ENCODE results near the gene ACTR8. TPM values are rescaled to one million over a fixed set of nuclear protein-coding genes. Genes with fewer than 3 reads are reported as not detected.
A peak's percentile ranks its signal among the peaks of the same experiment; 100 is the strongest.

Gene ACTR8
- total RNA-seq, 1 donor from 2014 or later: 30.5 TPM

DNA sequence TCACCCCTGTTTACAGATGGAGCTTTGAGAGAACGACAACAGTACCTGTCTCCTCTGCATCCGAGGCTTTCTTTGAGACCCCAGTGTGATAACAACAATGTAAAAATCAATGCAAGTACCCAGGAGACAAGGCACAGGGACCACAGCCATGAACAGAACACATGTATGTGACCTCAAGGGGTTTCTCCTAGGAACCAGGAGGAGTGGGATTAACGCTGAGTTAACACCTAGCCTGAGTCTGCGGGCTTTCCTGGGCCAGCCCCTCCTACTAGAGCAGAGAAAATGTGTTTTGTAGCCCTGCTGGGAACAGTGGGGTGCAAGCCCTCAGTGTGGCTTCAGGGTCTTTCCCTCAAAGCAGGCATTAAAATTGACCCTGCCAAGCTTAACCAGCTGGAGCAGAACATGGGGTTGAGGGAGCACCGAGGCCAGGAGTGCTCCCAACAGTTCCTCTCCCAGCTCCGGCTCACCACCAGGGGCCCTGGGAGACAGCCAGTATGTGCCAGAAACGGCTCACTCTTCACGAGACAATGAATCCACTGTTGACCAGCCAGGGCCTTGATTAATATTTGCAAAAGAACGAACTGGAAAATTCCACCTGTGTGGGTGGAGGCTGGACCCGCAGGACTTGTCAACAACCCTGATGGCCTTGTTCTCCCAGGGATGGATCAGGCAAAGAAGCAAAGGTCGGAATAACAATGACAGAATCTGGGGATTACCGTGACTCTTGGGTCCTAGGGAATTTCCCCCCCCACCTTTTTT lies 39.3 kb downstream of the ACTR8 start:
- ATAC-seq (peak; percentile 34), DNase-seq (peak; percentile 60)
- intact Hi-C loops (cut with micrococcal nuclease): no loop called here

DNA sequence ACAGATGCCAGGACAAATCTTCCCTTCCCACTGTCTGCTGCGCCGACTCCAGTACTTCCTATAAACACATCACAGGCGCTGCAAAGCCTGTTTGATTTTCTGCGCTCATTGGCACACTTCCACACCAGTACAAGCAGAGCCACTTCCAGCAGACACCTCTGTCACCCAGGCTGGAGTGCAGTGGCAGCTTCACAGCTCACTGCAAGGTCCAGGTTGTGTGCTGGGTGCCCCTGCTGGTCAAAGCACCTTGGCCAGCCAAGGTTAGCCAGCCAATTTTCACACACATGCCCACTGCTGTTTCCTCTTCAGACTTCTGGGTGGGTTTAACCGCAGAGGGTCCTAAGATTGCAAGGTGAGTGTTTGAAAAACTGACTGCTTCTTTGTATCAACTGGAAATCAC lies 40.7 kb downstream of the ACTR8 start:
- ATAC-seq (no peak), DNase-seq (no peak)
- intact Hi-C loops (cut with micrococcal nuclease): no loop called here

DNA sequence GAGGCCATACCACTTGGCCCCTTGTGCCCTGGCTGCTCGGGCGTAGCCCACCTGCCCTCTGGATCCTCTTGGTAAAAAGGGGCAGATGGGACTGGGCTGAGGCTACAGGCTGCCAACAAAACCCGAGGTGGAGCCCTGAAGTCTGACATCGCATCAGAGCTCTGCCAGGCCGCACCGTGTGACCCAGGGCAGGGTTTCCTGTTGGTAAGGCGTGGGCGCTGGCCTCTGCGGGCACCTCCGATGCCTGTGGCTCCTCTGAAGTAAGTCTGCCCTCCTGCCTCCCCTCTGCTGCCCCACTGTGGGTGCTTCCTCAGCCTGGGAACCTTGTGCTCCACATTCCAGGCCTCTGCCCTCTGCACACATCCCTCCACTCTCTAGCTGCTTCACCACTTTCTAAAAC lies 44.6 kb downstream of the ACTR8 start:
- DNase-seq (no peak), ATAC-seq (no peak)
- intact Hi-C loops (cut with micrococcal nuclease): no loop called here

DNA sequence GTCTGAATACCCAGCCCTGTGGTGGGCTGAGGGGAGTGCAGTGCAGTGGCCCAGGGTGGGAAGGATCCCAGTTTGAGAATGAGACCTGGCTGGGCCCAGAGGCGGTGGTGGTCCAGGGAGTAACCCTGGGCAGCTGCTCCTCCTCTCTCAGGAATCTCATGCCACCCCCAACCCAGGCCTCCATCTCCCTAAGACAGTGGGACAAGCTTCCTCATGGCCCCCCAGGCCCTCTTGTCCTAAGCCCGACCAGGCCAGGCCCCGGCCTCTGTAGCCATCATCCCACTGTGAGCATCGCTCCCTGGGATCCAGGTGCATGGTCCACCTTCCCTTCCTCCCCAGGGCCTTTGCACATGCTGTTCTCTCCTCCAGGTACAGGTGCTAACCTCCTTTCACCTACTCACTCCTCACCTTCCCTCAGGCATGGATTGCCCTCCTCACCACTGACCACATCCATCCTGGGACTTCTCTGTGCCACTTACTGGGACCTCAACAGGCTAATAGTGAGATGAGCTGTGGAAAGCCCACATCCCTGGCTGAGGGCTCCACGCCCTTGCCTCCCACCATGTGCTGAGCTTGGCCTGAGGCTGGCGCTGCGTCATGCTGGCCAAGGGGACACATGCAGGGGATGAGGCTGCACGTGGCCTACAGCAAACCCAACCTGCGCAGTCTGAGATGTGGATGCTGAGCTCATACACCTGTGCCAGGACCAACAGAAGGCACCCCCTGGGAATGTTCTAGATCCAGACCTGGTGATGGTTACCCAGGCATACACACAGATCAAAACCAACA lies 45.7 kb downstream of the ACTR8 start:
- DNase-seq (no peak), ATAC-seq (no peak)
- intact Hi-C loops (cut with micrococcal nuclease): no loop called here

DNA sequence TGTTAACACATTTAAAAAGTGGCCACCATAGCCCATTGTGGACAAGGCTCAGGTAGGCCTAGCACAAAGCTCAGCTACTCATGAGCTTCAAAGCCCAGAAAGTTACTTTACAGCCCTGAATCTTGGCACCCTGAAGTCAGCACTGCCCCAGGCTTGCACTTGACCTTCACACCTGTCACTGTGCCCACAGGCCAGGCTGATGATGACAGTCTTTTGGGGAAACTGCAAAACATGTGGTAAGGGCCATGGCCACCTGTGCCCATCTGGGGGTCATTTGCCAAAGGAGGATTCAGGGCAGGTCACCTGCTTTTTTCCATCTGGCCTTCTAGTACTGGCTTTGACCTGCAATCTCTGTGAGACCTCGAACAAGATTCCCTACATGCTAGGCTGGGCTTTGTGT lies 46.7 kb downstream of the ACTR8 start:
- intact Hi-C loops (cut with micrococcal nuclease): no loop called here
- no peak for DNase-seq
- ATAC-seq: no peak

DNA sequence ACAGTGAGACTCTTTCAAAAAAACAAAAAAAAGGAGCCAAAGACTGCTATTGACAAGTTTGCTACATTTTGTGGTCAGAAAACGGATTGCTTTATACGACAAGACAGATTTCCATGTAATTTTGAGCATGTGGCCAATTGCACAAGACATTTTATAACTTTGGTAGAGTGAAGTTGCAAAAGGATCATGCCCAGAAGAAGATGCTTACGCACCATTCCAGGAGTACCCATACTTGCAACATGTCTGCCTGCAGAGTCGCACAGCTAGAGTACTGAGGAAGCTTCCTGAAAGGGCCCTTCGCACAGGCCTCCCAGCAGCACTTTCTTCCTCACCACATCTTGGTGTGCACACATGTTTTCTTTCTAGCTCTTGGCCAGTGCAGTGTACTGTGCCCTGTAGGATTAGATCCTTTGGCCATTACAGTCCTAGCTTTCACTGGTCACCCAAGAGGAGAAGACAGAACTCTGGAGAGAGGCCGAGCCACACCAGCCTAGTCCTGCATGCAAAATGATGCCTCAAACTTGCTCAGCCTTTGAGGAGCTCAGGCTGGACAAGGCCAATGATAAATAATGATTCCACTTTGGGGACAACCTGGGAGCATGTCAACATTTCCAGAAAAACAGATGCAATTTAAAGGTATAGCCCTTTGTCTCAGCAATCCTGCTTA lies 47.4 kb downstream of the ACTR8 start:
- ATAC-seq (no peak), DNase-seq (no peak)
- intact Hi-C loops (cut with micrococcal nuclease): no loop called here

DNA sequence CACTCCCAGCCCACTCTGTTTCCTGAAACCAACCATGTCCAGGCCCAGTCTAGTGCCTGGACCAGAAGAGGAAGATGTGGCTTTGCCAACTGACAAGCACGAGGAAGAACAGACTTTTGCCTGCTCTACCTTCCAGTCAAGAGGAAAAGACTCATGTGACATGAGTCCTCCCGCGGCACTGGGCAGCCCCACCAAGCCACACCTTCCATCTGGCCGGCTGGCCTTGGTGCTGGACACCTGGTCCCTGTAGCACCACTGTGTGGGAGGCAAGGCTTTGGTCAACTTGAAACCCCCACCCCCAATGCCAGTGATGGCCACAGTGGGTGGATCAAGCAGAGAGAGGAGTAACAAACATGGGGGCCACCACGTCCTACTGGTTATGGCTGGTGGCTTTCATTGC lies 48.3 kb downstream of the ACTR8 start:
- no peak for ATAC-seq
- no peak for DNase-seq
- intact Hi-C loops (cut with micrococcal nuclease): no loop called here

DNA sequence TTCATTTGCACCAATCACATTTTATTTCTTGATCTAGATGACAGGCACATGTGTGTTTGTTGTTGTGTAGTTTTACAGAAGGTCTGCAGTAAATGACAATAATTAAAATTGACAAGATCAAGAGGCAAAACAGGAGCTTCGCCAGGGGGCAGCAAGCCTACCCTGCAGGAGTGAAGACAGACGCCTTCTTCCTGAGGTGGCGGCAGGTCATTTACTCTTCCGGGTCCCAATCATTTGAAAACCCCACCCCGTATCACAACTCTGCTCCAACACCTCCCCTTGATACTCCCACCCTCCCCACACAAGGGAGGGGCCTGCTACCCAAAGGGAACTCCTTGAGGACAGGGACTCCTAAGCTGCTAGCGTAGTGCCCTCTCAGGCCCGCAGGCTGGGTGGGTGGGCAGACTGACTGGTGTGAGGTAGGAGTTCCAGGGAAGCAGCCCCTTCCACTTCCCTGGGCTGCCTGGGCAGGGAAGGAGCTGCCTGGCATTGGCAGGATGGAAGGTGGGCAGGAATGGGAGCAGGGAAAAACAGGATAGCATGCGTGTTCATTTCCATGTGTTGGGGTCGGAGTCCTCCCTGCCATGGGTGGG lies 48.8 kb downstream of the ACTR8 start:
- intact Hi-C loops (cut with micrococcal nuclease): no loop called here
- no peak for DNase-seq
- ATAC-seq: no peak

DNA sequence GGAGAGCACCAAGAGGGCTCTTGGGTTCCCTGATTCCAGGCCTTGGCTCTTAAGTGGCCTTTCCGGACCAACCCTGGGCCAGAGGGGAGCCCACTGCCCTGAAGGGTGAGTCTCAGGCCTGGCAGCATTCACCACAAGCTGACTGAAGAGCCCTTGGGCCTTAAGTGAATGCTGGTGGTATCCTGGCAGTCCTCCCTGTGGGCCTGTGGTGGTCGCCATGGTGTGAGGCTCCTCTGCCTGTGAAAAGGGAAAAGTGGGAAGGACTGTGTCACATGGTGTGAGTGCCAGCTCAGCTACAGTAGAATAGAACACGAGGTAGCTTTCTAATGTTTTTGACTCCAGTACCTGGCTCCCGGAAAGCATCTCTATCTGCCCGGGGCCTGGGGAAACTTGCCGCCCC lies 51.0 kb downstream of the ACTR8 start:
- ATAC-seq (no peak), DNase-seq (no peak)
- intact Hi-C loops (cut with micrococcal nuclease): no loop called here

DNA sequence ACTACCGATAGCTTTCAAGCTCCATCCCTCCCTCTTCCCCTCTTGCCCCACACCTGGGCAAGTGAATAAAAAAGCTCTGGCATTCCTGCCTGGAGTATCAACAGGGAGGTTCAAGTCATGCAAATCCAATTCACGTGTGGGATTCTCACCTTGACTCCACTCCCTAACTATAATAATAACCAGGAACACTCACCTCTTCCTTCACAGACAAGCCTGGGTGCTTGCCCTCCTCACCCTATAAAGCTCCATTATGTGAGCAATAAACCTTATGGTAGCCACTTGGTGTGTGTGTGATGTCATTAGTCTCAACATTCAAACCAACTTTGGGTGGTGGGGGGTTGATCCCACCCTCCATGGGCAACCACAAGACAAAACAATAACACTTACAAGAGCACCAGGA lies 52.3 kb downstream of the ACTR8 start:
- DNase-seq (no peak), ATAC-seq (no peak)
- intact Hi-C loops (cut with micrococcal nuclease): no loop called here

DNA sequence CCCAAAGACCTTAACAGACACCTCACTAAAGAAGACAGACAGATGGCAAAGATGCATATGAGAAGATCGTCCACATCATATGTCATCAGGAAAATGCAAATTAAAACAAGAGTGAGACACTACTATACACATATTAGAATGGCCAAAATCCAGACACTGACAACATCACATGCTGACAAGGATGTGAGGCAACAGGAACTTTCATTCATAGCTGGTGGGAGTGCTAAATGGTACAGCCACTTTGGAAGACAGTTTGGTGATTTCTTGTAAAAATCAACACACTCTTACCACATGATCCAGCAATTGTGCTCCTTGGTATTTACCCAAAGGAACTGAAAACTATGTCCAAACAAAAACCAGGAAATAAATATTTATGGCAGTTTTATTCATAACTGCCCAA lies 53.4 kb downstream of the ACTR8 start:
- ATAC-seq: no peak
- intact Hi-C loops (cut with micrococcal nuclease): no loop called here
- DNase-seq: no peak

DNA sequence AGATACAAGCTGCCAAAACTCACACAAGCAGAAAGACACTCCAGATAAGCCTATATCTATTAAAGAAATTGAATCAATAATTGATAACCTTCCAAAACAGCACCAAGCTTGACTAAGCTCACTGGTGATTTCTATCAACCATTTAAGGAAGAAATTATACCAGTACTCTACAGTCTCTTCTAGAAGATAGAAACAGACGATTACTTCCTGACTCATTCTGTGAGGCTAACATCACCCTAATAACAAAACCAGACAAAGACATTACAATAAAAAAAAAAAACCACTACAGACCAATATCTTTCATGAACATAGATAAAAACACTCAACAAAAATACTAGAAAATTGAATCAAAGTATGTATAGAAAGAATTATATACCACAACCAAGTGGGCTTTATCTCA lies 55.9 kb downstream of the ACTR8 start:
- no peak for DNase-seq
- no peak for ATAC-seq
- intact Hi-C loops (cut with micrococcal nuclease): no loop called here

DNA sequence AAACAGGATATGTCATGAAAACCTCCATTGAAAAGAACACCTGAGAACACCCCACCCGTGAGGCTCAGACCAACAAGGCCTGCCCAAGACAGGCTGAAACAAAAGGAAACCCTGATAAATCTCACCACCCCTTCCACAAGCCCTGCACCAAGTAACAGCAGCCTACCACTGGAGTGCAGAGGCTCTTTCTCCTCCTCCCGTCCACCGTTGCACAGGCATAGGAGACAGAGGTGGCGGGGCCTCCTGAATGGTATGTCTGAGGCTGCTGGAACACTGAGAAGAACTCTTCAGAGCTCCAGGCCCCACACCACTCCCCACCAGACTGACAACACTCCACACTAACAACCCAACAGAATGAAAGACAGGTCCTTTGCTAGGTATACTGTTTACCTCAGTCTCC lies 57.2 kb downstream of the ACTR8 start:
- ATAC-seq (no peak), DNase-seq (no peak)
- intact Hi-C loops (cut with micrococcal nuclease): no loop called here

DNA sequence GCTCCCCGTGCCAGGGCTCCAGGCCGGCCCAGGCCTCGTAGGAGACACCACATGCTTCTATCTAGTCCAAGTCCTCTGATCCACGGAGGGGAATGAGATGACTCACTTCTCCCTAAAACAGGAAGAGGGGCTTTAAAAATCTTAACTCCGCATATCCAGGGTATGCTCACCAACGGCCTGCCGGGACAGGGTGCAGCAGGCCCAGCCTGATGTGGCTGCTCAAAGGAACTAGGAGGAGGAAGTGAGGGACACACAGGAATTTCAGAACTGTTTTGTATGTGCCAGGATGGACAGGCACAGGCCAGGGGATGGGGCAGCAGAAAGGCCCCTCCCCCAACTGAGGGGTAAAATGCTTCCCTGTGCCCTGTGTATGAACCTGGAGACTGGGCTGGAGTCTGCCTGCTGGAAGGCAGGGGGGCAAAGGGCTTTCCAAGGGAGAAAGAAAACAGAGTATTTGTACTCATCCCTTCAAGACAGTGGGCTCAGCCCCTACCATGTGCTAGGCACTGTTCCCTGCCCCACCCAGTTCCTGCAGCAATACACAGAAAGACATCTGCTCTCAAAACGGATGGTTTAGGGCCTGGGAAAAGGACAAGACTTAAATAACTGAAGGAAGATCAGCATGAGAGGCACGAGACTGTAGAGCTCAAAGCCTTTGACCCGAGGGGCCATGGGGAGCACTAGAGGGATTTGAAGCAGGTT lies 57.8 kb downstream of the ACTR8 start:
- ATAC-seq: no peak
- DNase-seq: no peak
- intact Hi-C loops (cut with micrococcal nuclease): no loop called here

DNA sequence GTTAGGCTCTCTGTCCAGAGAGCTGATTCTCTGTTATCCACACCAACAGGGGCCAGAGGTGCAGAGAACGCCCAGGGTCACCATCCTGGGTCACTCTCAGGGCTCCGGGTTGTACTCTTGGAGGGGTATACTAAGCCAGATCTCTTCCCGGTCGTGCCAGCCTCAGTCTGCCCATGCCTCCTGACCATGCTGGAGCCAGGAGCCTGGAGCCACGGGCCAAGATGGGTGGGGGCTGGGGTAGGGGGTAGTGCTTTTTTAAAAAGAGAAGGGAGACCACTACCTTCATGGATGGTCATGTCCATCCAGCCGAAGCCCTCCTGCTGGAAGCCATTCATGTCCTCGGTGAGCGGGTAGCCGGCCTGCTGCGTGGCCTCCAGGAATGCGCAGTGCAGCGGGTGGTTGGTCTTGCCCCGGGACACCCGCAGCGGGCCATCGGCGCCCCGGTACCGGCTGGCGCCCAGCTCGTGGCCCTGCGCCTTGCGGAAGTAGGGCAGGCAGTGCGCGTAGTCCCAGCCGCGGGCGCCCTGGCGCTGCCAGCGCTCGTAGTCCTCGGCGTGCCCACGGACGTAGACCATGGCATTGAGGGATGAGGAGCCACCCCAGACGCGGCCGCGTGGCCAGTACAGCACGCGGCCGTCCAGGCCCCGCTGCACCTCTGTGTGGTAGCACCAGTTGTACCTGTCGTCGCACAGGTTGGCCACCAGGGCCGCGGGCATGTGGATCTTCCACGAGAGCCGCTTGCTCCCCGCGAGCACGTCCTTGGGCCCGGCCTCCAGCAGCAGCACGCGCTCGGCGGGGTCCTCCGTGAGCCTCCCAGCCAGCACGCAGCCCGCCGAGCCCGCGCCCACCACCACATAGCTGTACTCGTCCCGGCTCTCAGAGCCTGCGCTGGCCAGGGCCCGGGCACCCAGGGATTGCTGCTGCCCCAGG lies 58.7 kb downstream of the ACTR8 start:
- ATAC-seq (no peak), DNase-seq (no peak)
- intact Hi-C loops (cut with micrococcal nuclease): no loop called here

DNA sequence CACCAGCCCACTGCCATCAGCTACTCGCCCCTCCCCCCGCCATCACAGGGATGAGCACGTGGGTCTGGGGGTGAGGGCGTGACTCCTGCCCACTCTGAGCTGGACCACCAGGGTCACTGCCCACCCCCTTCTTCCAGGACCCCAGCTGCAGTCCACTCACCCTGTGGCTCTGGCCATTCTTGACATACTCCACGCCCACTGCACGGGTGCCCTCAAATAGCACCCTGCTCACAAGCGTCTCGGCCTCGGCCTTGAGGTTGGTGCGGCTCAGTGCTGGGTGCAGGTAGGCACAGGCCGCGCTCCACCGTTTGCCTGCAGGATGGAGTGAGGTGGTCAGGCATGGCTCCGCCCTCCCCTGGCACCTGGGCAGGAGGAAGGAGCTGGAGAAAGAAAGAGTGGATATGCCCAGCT lies 59.6 kb downstream of the ACTR8 start:
- no peak for DNase-seq

DNA sequence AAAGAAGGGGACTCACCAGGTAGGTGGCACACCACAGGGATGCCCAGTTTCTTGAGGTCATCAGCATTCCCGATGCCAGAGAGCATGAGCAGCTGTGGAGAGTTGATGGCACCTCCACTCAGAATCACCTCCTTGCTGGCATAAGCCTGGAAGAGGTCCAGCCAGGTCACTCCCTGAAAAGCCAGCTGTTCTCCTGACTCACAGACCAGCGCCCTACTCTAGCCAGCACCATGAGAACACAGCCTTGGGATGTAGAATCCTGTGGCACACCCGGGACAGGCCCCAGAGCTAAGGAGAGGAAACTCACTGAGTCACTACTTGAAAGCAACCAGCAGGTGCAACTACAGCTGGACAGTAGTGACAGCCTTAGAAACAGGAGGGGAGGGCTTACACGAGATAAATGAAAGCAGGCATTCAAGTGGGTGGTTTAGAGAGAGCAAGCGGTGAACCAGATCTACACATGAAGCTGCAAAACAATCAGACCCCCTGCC lies 60.3 kb downstream of the ACTR8 start:
- ATAC-seq (peak; percentile 76), DNase-seq (no peak)
- intact Hi-C loops (cut with micrococcal nuclease): no loop called here

More for the DNA sequence above, 59.6 kb downstream of the ACTR8 start:
- ATAC-seq: no peak
- intact Hi-C loops (cut with micrococcal nuclease): no loop called here

All from left ventricle myocardium superior (tissue), 1 donor.